Neural progenitor cell (in vitro differentiated cells): Measurements from ENCODE around the gene LRP1B. TPM values are rescaled to one million over a fixed set of nuclear protein-coding genes. Genes with fewer than 3 reads are reported as not detected.
A peak's percentile ranks its signal among the peaks of the same experiment; 100 is the strongest.

ENCODE experiments used
- DNase-seq: peaks from one replicate; pipeline ENCODE4 v3.0.0-alpha.2; 2016; ENCODE audit warnings: low spot score
- H2AFZ ChIP-seq: fragments of 200-600 bp; sonication (generic); replicated peaks from 2 replicates; pipeline ENCODE4 v1.6.1; 2016; ENCODE audit warnings: antibody characterized with exemption
- H3F3A ChIP-seq: fragments of 200-600 bp; sonication (generic); 2 replicates; pipeline ENCODE4 v1.6.1; 2016; ENCODE audit warnings: antibody characterized with exemption, low read depth
- H3K27ac ChIP-seq: fragments of 200-600 bp; sonication (generic); 2 replicates; pipeline ENCODE4 v1.5.1; 2016; ENCODE audit warnings: mild to moderate bottlenecking
- H3K27me3 ChIP-seq: fragments of 200-600 bp; sonication (generic); 2 replicates; pipeline ENCODE4 v1.6.1; 2016; ENCODE audit warnings: mild to moderate bottlenecking, moderate library complexity
- H3K36me3 ChIP-seq: fragments of 200-600 bp; sonication (generic); 2 replicates; pipeline ENCODE4 v1.5.1; 2016
- H3K4me1 ChIP-seq: fragments of 200-600 bp; sonication (generic); 2 replicates; pipeline ENCODE4 v1.6.1; 2016; ENCODE audit warnings: mixed run types
- H3K4me2 ChIP-seq: fragments of 200-600 bp; sonication (generic); 2 replicates; pipeline ENCODE4 v1.6.1; 2016
- H3K4me3 ChIP-seq: fragments of 200-600 bp; sonication (generic); 2 replicates; pipeline ENCODE4 v1.5.1; 2016
- H3K79me2 ChIP-seq: fragments of 200-600 bp; sonication (generic); 2 replicates; pipeline ENCODE4 v1.6.1; 2016; ENCODE audit warnings: low read depth
- H3K9ac ChIP-seq: fragments of 200-600 bp; sonication (generic); 2 replicates; pipeline ENCODE4 v1.6.1; 2016
- H3K9me3 ChIP-seq: fragments of 200-600 bp; sonication (generic); 2 replicates; pipeline ENCODE4 v1.5.1; 2016; ENCODE audit warnings: low read depth
- H4K20me1 ChIP-seq: fragments of 200-600 bp; sonication (generic); 2 replicates; pipeline ENCODE4 v1.6.1; 2016; ENCODE audit warnings: low read depth
- H3K27ac Mint-ChIP-seq: 3 replicates; pipeline ENCODE4 v1.8.0; 2021; ENCODE audit warnings: mixed read lengths
- H3K27me3 Mint-ChIP-seq: 2 replicates; pipeline ENCODE4 v1.8.0; 2022; ENCODE audit warnings: low read depth, mild to moderate bottlenecking, inconsistent platforms, moderate library complexity, mixed read lengths; ENCODE audit not compliant: insufficient read depth
- H3K36me3 Mint-ChIP-seq: 3 replicates; pipeline ENCODE4 v1.8.0; 2021; ENCODE audit warnings: mixed read lengths
- H3K4me1 Mint-ChIP-seq: 3 replicates; pipeline ENCODE4 v1.8.0; 2021; ENCODE audit warnings: mixed read lengths
- H3K4me3 Mint-ChIP-seq: 3 replicates; pipeline ENCODE4 v1.8.0; 2021; ENCODE audit warnings: mild to moderate bottlenecking, moderate library complexity, mixed read lengths
- H3K9me3 Mint-ChIP-seq: 3 replicates; pipeline ENCODE4 v1.8.0; 2020; ENCODE audit warnings: mixed read lengths
- CTCF ChIP-seq: fragments of 200-600 bp; sonication (generic); IDR thresholded peaks from 2 replicates; pipeline ENCODE4 v1.5.1; 2017; ENCODE audit warnings: antibody characterized with exemption, mild to moderate bottlenecking
- EZH2 ChIP-seq: fragments of 200-600 bp; sonication (generic); IDR thresholded peaks from 2 replicates; pipeline ENCODE4 v1.6.1; 2017; ENCODE audit warnings: antibody characterized with exemption, mild to moderate bottlenecking, moderate library complexity
- EZH2phosphoT487 ChIP-seq: fragments of 200-600 bp; sonication (generic); IDR thresholded peaks from 2 replicates; pipeline ENCODE4 v1.6.1; 2017; ENCODE audit warnings: antibody characterized with exemption
- total RNA-seq: library from RNA; depleted of rRNA; stranded (reverse); fragments of >200 nt; gene quantifications from 2 replicates; pipeline ENCODE4 v1.2.3, GENCODE V29; 2015; ENCODE audit warnings: low replicate concordance

LRP1B gene
- total RNA-seq, 1 donor from 2014 or later: not detected

DNA sequence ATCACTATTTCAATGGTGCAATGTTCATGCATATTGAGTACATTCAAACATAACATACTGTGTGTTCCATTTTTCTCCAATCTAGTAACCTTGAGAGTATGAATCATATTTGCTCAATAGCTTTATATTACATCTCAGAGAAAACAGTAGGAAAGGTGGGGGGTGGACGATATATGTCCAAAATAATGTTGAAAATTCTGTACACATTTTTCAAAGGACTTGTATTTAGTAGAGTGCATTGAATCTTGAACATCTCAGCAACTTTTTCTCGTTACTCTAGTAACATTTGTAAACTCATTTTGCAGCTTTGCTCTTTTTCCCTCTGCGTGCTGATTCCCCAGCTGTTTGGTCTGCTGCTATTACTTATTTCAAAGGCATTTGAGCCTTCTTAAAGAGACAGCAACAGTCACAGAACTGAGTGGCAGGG is 1487.0 kb downstream of the LRP1B start:
- no peak overlapping the region for H2AFZ ChIP-seq
- no peak overlapping the region for H3K4me2 ChIP-seq
- DNase-seq: no peak
- Mint-ChIP-seq H3K9me3 (no peaks in the 10 kb centered on the region), H3K27me3 (peaks cover 3% of the 10 kb centered on the region), H3K27ac (no peak overlapping the region), H3K36me3 (no peaks in the 10 kb centered on the region), H3K4me3 (no peak overlapping the region), H3K4me1 (no peaks in the 10 kb centered on the region)
- H3K36me3 ChIP-seq: no peaks in the 10 kb centered on the region
- H3F3A ChIP-seq: no peaks in the 10 kb centered on the region
- H3K4me3 ChIP-seq: no peak overlapping the region
- no peaks in the 10 kb centered on the region for H3K9me3 ChIP-seq
- no peaks in the 10 kb centered on the region for H3K79me2 ChIP-seq
- no peak overlapping the region for H3K9ac ChIP-seq
- H3K27me3 ChIP-seq: no peaks in the 10 kb centered on the region
- H3K4me1 ChIP-seq: no peaks in the 10 kb centered on the region
- TF ChIP-seq CTCF: no peak
- TF ChIP-seq EZH2: no peak
- no peak for TF ChIP-seq EZH2phosphoT487
- no peaks in the 10 kb centered on the region for H4K20me1 ChIP-seq
- no peak overlapping the region for H3K27ac ChIP-seq

- Histone ChIP-seq H3K9ac (no peak overlapping the region), H3K27me3 (no peaks in the 10 kb centered on the region), H3K27ac (no peak overlapping the region), H3K9me3 (no peaks in the 10 kb centered on the region), H3K36me3 (no peaks in the 10 kb centered on the region), H3K4me3 (no peak overlapping the region), H3K4me1 (no peaks in the 10 kb centered on the region), H4K20me1 (no peaks in the 10 kb centered on the region), H3K79me2 (no peaks in the 10 kb centered on the region), H3K4me2 (no peak overlapping the region), H2AFZ (no peak overlapping the region), H3F3A (no peaks in the 10 kb centered on the region)
- H3K27me3 Mint-ChIP-seq: peaks cover 3% of the 10 kb centered on the region
- TF ChIP-seq CTCF (no peak), EZH2 (no peak), EZH2phosphoT487 (no peak)
- H3K4me1 Mint-ChIP-seq: no peaks in the 10 kb centered on the region
- H3K4me3 Mint-ChIP-seq: no peak overlapping the region
- no peaks in the 10 kb centered on the region for H3K9me3 Mint-ChIP-seq
- DNase-seq: no peak
- H3K27ac Mint-ChIP-seq: no peak overlapping the region
- H3K36me3 Mint-ChIP-seq: no peaks in the 10 kb centered on the region
These were observed 1489.7 kb downstream of the LRP1B start for GRCh38 chr2:140641163-140641562.

DNA sequence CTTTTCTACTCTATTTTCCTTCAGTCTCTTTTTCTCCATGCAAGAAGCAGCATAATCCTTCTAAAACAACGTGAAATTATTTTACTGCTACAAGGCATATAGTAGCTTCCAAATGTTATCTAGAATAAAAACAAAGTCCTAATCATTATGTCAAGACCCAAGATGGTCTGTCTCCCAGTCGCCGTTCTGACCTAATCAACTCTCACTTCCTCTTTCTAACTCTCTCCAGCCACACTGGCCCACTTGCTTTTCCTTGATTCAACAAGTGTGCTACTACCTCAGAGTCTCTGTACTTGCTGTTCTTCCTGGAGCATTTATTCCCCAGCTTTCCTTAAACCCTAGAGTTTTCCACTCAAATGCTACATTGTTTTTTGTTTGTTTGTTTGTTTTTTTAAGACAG is 1491.2 kb downstream of the LRP1B start:
- Mint-ChIP-seq H3K27me3 (peaks cover 3% of the 10 kb centered on the region), H3K4me1 (no peaks in the 10 kb centered on the region), H3K9me3 (no peaks in the 10 kb centered on the region), H3K4me3 (no peak overlapping the region), H3K36me3 (no peaks in the 10 kb centered on the region), H3K27ac (no peak overlapping the region)
- no peak overlapping the region for H2AFZ ChIP-seq
- H3K9me3 ChIP-seq: no peaks in the 10 kb centered on the region
- no peaks in the 10 kb centered on the region for H4K20me1 ChIP-seq
- no peak for TF ChIP-seq CTCF
- no peak for TF ChIP-seq EZH2
- TF ChIP-seq EZH2phosphoT487: no peak
- H3K27me3 ChIP-seq: no peaks in the 10 kb centered on the region
- no peak overlapping the region for H3K4me3 ChIP-seq
- H3K9ac ChIP-seq: no peak overlapping the region
- H3K27ac ChIP-seq: no peak overlapping the region
- H3K79me2 ChIP-seq: no peaks in the 10 kb centered on the region
- no peaks in the 10 kb centered on the region for H3F3A ChIP-seq
- H3K36me3 ChIP-seq: no peaks in the 10 kb centered on the region
- no peak overlapping the region for H3K4me2 ChIP-seq
- H3K4me1 ChIP-seq: no peaks in the 10 kb centered on the region
- DNase-seq: no peak

- H3K4me3 Mint-ChIP-seq: no peak overlapping the region
- H3K27ac Mint-ChIP-seq: no peak overlapping the region
- TF ChIP-seq CTCF (no peak), EZH2phosphoT487 (no peak), EZH2 (no peak)
- no peak overlapping the region for H3K9ac ChIP-seq
- no peaks in the 10 kb centered on the region for H3K36me3 Mint-ChIP-seq
- H3K9me3 ChIP-seq: no peaks in the 10 kb centered on the region
- H3K79me2 ChIP-seq: no peaks in the 10 kb centered on the region
- peaks cover 10% of the 10 kb centered on the region for H3K27me3 Mint-ChIP-seq
- H3K4me3 ChIP-seq: no peak overlapping the region
- peaks cover 8% of the 10 kb centered on the region for H3K4me1 Mint-ChIP-seq
- H3F3A ChIP-seq: no peaks in the 10 kb centered on the region
- H3K27ac ChIP-seq: no peak overlapping the region
- H3K36me3 ChIP-seq: no peaks in the 10 kb centered on the region
- no peaks in the 10 kb centered on the region for H4K20me1 ChIP-seq
- H3K27me3 ChIP-seq: no peaks in the 10 kb centered on the region
- no peaks in the 10 kb centered on the region for H3K4me1 ChIP-seq
- H3K4me2 ChIP-seq: no peak overlapping the region
- H3K9me3 Mint-ChIP-seq: no peaks in the 10 kb centered on the region
- peak overlapping the region; percentile 39 for H2AFZ ChIP-seq
- DNase-seq: no peak
These were observed 1500.3 kb downstream of the LRP1B start for GRCh38 chr2:140630557-140630956.
